GM13976 (cell line): ENCODE measurements around the gene SHOC2.

Source experiments
- DNase-seq: peaks from one replicate; pipeline ENCODE4 v3.0.0; 2012; ENCODE audit warnings: low spot score
- in situ Hi-C: fragments of 300-500 bp; cut with MboI; formaldehyde crosslinking; loops from one replicate; pipeline ENCODE4 v1.12.0; 2022; ENCODE audit warnings: low sequenced_read_pairs, mixed read lengths, inconsistent platforms; ENCODE audit not compliant: unreplicated experiment
- TF ChIP-seq, protein P1 (sequence below): IDR thresholded peaks from 2 replicates; pipeline ENCODE4 v1.5.1; 2012; ENCODE audit warnings: borderline replicate concordance, mild to moderate bottlenecking; ENCODE audit not compliant: insufficient read depth; ENCODE audit errors: extremely low read depth, missing control alignments, control extremely low read depth

SHOC2 gene

DNA sequence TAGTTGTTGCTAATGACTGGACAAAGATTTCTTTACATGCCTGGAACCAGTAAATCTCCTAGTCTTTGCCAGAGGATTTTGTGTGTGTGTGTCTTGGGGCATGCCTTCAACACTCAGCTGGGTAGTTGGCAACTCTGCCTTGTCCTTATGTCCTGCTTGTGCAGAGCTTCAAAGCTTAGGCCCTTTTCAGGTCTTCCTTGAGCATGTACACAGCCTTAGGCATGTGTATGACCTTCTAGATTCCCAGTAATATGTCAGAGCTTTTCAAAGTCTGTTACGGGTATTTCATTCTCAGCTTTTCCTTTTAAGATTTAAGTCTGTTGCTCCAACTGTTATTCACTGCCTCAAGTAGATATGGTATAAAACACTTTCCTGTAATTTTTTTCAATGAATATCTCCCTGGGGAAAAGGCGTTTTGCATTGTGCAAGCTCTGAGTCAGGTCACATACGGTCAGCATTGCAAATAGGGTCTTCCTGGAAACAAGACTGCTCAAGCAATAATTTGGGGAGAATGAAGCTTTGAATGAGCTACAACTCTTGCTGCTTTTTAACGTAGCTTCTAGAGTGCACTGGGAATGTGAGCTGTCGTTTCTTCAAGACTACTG, 25.5 kb downstream of the SHOC2 start:
- DNase-seq: no peak
- TF ChIP-seq, protein P1, sequence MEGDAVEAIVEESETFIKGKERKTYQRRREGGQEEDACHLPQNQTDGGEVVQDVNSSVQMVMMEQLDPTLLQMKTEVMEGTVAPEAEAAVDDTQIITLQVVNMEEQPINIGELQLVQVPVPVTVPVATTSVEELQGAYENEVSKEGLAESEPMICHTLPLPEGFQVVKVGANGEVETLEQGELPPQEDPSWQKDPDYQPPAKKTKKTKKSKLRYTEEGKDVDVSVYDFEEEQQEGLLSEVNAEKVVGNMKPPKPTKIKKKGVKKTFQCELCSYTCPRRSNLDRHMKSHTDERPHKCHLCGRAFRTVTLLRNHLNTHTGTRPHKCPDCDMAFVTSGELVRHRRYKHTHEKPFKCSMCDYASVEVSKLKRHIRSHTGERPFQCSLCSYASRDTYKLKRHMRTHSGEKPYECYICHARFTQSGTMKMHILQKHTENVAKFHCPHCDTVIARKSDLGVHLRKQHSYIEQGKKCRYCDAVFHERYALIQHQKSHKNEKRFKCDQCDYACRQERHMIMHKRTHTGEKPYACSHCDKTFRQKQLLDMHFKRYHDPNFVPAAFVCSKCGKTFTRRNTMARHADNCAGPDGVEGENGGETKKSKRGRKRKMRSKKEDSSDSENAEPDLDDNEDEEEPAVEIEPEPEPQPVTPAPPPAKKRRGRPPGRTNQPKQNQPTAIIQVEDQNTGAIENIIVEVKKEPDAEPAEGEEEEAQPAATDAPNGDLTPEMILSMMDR: no peak
- in situ Hi-C loops: no loop called here

DNA sequence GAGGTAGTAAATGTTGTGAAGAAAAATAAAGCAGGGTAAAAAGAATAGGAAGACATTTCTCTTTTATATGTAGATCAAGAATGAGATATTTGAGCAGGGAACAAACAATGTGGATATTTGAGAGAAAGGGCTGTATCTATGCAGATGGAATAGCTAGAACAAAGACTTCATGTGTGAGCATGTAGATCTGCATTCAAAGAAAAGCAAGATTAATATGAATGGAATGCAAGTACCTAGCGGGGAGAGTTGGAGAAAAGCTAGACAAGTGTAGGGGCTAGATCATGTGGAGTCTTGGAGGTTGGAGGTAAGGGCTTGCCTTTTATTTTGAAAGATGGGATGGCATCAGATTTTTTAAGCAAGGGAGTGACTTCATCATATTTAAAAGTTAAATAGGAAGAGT, 27.1 kb downstream of the SHOC2 start:
- in situ Hi-C loops: no loop called here
- TF ChIP-seq, protein P1: no peak
- DNase-seq: no peak

DNA sequence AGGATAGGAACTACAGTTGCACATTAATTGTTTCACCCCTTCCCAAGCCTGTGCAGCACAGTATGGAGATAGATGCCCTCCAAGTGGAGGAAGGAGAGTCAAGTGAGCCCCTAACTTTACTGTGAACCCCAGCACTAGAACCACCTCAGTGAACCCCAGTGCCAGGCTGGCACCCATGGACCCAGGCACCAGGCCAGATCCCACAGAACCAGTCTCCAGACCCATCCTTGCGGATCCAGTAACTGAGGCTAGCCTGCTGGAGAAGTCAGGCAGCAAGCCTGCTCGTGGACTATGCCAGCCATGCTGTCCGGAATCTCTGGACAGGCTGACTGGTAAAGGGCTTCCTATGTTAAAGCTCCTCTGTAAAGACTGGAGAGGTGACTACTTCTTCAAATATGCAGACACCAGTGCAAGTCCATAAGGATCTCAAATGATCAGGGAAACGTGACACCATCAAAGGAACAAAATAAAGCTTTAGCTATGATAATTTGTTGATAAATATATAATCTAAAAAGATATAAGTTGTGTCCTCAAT, 27.7 kb downstream of the SHOC2 start:
- DNase-seq: no peak
- in situ Hi-C loops: no loop called here

DNA sequence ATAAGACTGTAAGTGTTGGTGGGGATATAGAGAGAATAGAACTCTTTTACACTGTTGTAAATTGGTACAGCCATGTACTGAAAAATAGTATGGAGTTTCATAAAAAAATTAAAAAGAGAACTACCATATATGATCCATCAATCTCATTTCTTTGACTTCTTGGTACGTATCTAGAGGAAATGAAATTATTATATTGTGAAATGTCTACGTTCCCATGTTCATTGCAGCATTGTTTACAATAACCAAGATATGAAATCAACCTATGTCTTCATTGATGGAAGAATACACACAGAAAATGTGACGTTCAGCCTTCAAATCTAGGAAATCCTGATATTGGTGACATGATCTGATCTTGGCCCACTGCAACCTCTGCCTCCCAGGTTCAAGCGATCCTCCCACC, 32.0 kb downstream of the SHOC2 start:
- in situ Hi-C loops: no loop called here
- TF ChIP-seq, protein P1: no peak
- no peak for DNase-seq

More for the DNA sequence above, 27.7 kb downstream of the SHOC2 start:
- TF ChIP-seq, protein P1: no peak

DNA sequence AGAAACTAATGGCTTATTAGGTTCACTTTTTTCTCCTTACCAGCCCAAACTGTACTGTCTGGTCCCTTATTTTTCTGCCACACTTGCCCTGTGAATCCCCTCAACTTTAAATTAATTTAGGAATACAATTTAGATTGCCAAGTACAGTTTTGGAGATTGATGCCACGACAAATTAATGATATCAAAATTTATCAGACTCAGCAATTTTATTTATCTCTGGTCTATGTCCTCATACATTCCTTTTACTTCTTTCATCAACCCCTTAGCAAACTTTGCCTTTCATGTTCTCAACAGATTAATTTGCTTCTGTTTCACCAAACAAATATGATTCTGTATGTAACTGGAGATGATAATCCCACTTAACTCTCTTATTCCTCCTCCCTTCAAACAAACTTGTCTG, 38.2 kb downstream of the SHOC2 start:
- DNase-seq: no peak
- in situ Hi-C loops: no loop called here
- TF ChIP-seq, protein P1: no peak

DNA sequence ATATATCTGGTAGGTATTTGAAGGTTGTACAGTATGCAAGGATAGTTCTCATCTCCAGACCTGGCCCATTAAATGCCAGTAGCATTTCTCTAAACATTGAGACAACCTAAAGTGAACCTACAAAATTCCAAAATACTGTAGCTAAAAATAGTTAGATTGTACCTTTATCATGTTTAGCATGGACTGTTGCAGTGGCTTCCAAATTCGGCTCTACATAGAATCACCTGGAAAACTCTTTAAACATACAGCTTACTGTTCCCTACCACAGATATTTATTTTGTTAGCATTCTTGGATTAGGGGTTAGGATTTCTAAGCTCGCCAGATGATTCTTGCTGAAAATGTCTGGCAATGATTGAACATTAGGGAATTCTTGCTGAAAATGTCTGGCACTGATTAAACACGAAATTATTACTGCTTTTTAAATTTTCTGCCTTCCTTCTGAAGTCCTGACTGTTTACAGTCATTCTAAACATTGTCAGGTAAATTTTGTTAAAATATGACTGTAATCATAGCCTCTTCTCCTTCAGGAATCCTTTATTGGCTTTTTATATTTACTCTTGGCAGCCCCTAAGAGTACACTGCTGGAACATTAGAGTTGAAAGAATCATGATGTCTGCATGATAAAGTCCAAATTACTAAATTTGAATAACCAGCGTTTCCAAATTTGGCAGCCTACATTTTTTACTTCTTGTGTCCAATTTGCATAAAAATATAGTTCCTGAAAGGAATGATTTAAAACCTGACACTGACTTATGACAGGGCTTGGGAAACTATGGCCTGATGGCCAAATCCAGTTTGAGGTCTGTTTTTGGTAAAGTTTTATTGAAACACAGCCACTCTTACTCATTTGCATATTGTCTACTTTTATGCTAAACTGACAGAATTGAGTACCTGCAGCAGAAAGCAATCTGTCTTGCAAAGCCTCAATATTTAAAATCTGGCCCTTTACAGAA, 40.3 kb downstream of the SHOC2 start:
- TF ChIP-seq, protein P1: no peak
- in situ Hi-C loops: no loop called here
- DNase-seq: no peak
